GM19351 (cell line): ENCODE measurements around the gene BORCS6.

Source experiments
- ATAC-seq: cut with Tn5 transposase; IDR thresholded peaks from one replicate; pipeline ENCODE4 v1.9.1; 2021; ENCODE audit warnings: mild to moderate bottlenecking, moderate library complexity; ENCODE audit not compliant: unreplicated experiment

BORCS6 gene

DNA sequence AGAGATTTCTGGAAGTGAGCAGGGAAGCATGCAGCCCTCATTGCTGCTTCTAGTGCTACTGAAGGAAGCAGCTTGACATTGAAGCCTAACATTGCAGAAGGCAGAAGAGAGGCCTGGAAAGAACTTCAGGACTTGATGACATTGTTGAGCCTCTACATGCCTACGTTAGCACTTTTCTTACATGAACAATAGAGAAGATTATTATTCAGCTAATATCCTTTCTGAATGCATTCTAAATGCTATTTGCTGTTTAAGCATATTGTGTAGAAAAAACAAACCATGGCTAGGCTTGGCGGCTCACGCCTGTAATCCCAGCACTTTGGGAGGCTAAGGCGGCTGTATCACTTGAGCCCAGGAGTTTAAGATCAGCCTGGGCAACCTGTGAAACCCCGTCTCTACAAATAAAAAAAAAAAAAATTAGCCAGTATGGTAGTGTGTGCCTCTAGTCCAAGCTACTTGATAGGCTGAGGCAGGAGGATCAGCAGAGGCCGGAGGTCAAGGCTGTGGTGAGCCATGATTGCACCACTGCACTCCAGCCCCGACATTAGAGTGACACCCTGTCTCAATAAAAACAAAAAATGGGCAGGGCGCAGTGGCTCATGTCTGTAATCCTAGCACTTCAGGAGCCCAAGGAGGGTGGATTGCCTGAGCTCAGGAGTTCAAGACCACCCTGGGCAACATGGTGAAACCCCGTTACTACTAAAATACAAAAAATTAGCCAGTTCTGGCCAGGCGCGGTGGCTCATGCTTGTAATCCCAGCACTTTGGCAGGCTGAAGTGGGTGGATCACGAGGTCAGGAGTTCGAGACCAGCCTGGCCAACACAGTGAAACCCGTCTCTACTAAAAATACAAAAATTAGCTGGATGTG is 22.6 kb upstream of the BORCS6 start:
- no peak for ATAC-seq

GRCh38 chr17:8210761-8211458 is 20.9 kb upstream of the BORCS6 start:
- ATAC-seq, result peak; percentile 18

DNA sequence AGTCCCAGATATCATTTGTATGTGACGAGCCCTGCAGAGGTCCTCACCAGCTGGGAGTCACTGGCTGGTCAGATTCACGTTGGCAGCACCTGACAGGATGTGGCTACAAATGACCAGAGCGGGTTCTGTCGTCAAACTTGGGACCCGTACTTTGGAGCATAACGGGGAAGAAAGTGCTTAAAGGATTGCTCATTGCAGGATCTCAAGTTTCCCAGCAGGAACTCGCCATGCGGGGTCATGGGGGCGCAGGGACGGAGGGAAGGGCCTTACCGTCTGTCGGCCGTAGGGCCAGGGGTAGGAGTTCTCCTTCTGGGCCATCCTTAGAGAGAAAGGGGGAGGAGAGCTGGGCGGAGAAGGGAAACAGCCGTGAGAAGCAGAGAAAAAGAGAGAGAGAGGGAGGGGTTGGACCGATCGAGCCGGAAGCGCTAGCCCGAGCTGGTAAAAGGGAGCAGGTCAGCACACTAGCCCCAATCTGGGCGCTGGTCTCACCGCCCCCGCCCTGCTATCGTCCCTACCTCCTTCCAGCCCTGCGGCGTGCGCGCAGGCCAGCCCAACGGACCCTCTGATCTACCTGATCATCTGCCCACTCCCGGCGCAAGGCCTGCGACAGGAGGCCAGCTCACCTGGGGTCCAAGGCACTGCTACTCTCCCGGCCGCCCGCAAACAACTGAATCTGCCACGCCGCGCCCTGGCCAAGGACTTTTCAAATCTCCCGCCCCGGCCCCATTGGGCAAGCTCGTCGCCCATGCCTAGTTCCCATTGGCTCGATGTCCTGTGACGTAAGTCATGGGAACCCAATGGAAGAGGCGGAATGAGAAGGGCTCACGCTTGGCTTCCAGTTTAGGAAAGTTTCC is 20.2 kb upstream of the BORCS6 start, which contains the start of gene AURKB:
Gene AURKB (minus strand): TSS at position 669 of the 854 bp plus-strand sequence. CDS start 351 bp downstream, at position 318.
- peak; percentile 83 for ATAC-seq

DNA sequence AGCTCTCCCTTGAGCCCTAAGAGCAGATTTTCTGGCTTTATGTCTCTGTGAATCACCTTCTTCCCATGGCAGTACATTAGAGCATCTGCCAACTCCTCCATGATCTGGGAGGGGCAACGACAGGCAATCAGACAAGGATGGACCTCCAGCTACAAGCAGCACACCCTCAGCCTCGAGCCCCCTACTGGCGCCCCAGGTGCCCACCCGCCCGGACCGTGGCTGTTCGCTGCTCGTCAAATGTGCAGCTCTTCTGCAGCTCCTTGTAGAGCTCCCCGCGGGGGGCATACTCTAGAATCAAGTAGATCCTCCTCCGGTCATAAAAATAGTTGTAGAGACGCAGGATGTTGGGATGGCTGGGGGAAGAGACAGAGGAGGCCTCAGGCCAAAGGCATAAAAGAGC is 16.6 kb upstream of the BORCS6 start:
- ATAC-seq, result no peak

- ATAC-seq, result no peak
Observed at GRCh38 chr17:8204761-8205555, 15.0 kb upstream of the BORCS6 start.

- ATAC-seq, result peak; percentile 29
Observed at GRCh38 chr17:8192070-8192815, 2.3 kb upstream of the BORCS6 start.

GRCh38 chr17:8190506-8190905 is 526 bp upstream of the BORCS6 start:
- ATAC-seq, result no peak

- ATAC-seq, result no peak
Observed at GRCh38 chr17:8189041-8189710, 804 bp downstream of the BORCS6 start.

- no peak for ATAC-seq
Observed at GRCh38 chr17:8188263-8188839, 1.6 kb downstream of the BORCS6 start.

DNA sequence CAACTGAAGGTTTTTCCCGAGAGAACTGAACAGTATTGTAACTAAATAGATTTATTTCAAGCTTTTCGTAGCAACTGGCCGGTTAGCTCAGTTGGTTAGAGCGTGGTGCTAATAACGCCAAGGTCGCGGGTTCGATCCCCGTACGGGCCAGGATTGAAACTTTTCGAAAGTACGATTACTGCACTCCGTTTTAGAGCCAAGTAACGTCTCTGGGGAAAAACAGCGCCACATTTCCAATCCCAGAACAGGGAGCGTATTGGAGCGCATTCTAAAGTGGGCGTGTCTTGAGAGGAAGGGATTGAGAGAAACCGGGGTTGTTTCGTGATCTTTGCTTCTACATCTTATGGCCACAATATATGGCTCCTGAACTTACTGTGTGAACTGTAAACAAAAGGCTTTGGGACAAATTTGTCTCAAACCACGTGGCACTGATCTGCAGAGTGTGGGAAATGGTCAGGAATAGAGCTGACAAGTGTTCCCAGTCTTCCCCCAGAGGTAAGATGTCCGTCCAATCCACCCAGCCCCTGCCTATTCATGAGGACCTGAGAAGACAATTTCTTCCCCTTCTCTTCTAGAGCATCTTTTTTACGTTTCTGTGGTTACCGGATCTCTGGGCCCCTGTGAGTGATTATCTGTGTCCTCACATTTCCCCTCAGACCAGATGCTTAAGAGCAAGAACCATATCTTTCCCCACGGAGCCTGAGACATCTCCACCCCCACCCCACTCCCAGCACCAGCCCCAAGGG is 2.3 kb downstream of the BORCS6 start:
- no peak for ATAC-seq

- no peak for ATAC-seq
Observed at GRCh38 chr17:8186787-8187516, 3.0 kb downstream of the BORCS6 start.

DNA sequence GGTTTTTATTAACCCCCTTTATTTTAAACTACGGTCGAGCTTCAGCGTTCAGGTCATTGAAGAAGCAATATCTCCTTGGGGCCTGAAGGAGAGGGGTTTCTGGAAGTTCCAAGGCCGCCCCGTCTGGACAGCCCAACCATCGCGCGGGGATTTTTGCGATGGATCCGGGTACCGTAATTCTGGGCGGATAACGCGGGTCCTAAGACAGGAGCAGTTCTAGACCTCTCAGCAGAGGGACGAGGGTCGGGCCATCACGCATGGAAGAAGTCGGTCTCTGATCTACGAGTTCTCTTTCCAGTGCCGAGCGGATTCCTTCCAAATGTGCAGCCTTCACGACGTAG is 3.6 kb downstream of the BORCS6 start:
- no peak for ATAC-seq

- no peak for ATAC-seq
Observed at GRCh38 chr17:8185582-8186445, 4.2 kb downstream of the BORCS6 start.

- no peak for ATAC-seq
Observed at GRCh38 chr17:8176998-8177731, 12.8 kb downstream of the BORCS6 start.

DNA sequence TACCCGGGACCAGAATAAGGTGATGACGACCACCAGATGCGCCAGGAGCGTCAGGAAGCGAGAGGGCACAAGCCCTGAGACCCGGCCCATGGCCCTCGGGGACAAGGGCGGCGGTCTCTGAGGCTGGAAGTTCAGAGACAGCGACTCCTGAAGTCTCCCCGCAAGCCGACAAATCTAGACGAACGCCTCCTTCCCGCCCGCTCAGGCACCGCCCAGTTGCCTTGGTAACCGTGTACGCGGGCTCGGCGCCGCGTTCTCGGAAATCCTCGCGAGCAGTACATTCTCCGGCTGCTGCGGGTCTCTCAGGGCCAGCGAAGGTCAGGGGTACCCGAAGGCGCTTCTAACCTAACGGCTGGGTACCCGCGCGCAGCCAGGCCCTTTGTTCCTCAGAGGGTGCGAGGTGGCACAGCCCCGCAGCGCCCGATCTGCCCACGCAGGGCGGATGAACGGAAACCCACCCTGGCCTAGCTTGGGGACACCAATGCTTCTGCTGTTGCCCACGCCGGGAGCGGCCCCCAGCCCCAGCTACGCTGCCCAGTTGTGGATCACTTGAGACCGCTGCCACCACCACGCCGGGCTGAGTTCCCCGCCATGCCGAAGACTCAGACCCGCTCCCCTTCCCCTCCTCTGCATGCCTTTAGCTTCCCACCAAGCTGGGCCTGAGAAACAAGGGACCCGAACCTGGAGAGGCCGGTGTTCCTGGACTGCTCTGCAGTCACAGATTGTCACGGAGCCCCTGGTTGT is 13.6 kb downstream of the BORCS6 start, which contains the start of gene TMEM107:
Gene TMEM107 (minus strand): TSS at position 184 of the 744 bp plus-strand sequence. CDS start 94 bp downstream, at position 90.
- no peak for ATAC-seq
